ENCODE measurements around the gene RAB11FIP5. TPM values are rescaled to one million over a fixed set of nuclear protein-coding genes. Genes with fewer than 3 reads are reported as not detected.

The RAB11FIP5 gene
- total RNA-seq, 1 experiment from 2014 or later: 17.4 TPM

DNA sequence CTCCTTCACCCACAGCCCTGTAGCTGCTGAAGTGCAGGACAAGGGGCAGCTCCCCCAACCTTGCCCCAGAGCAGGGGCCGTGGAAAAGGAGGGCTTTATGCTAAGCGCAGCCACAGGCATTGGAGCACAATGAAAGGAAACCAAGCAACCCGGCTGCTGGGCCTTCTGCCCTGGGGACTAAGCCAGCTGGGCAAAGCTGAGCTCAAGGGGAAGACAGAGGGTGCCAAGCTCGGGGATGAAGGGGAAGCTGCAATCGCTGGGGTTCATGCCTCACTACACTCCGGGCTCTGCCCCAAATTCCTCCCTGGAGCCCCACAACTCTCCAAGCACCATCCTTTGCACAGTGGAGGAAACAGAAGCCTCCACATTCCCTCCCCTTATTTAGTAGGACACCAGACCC lies 53.6 kb downstream of the RAB11FIP5 start:
- in situ Hi-C loops (cut with HindIII; ENCODE audit: low pct_unique_long_range_greater_than_20kb, low sequenced_read_pairs): no loop called here
- DNase-seq (ENCODE audit: low read depth, low spot score): no peak

DNA sequence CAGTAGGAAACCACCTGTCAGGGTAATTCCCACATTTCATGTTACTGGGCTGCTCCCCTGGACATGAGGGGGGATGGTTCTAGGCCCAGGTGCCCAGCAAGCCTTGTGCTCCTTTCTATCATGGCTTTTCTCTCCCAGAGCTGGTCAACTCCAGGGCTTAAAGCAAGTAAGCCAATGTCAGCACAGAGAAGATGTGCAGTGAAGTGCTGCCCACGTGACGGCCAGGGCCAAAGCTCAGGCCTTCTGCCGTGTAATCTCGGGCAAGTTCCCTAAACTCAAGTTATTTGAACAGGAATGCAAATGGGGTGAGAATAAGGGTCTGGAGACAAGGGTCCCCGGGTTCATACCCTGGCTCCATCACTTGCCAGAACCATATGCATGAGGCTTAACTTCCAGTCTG lies 57.8 kb downstream of the RAB11FIP5 start:
- in situ Hi-C loops (cut with HindIII; ENCODE audit: low pct_unique_long_range_greater_than_20kb, low sequenced_read_pairs): no loop called here
- DNase-seq (ENCODE audit: low read depth, low spot score): no peak

DNA sequence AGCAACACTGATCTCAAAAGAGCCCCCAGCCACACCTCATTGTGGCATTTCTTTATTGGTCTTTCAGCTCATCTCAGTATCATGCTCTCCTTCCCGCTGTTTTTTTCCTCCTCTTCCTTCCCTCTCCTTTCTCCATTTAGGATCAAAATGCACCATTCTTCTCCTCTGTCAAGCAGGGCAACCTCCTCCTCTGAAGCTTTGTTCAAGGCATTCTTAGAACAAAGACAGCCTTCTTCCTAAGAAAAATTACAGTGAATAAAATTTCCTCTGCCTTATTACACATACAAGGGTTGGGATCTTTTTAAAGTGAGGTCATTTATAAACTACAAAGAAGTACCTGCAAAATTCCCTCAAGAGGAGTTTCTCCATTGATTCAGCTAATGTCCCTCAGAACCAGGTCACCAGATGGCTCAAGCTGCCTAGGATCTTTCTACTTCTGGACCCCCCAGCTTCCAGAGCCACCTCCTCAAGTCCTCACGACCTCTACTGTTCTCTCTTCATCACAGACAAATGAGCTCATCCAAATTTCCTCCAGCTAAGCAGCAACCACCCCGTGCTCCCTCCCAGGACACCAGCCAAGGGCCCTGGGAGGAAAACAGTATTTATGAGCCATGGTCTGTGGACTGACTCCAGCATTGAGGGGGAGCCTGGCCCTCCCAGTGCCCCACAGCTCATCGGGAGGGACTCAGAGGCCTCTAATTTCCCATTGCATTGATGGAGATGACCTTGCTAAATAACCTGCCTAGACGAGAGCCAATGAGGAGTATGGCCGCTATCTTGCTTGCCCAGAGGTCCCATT lies 59.2 kb downstream of the RAB11FIP5 start:
- peak; percentile 42 for DNase-seq (ENCODE audit: low read depth, low spot score)
- in situ Hi-C loops (cut with HindIII; ENCODE audit: low pct_unique_long_range_greater_than_20kb, low sequenced_read_pairs): no loop called here

DNA sequence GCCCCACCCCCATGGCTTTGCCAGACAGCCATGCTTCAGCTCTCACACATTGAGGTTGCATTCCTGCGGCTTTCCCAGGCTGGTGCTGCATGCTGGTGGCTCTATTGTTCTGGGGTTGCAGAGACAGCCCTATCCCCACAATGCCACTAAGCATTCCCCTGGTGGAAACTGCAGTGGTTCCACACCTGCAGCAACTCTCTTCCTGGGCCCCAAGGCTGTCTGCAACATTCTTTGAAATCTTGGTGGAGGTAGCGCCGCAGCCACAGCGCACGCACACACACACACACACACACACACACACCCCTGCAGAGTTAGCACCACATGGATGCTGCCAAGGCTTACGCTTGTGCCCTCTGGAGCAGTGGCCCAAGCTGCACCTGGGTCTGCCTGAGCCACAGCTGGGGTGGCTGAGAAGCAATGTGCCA lies 62.6 kb downstream of the RAB11FIP5 start:
- DNase-seq (ENCODE audit: low read depth, low spot score): no peak
- in situ Hi-C loops (cut with HindIII; ENCODE audit: low pct_unique_long_range_greater_than_20kb, low sequenced_read_pairs): no loop called here

DNA sequence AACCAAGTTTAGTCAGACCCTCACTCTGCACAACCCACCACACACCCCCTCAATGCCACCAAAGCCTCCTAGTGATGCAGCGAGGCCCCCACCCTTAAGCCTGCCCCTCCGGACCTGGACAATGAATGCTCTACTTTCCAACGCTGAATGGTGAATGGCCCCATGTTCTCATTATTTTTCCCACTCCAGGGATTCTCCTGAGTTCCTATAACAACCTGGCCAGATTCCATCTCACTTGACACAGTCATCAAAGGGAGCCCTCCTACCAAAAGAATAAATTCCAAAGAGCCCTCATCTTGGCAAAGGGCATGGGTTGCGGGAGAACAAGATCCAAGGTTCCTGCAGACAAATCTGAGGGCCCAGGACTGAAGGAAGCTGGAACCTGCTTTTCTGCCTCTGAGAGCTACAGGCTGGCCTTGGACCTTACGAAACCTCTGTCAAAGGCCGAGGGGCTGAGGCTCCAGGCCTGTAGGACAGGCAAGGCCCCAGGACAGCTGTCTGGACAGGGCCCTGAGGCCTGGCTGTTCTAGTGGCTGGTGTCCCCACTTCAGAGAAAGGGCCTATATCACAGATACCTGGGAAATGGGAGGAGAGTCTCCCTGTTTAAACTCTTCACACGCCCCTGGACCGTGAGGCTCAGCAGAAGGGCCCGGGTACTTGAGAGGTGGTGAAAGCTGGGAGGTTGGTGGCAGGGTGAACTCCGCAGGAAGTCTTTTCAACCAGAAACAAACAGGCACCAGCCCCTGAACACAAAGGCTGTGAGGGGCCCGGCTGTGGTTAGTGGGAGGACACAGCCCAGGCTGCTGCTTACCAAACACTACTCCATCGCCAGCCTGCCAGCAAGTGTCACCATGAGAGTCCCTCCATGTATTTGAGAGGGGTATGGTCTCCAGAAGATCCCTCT lies 68.6 kb downstream of the RAB11FIP5 start:
- in situ Hi-C loops (cut with HindIII; ENCODE audit: low pct_unique_long_range_greater_than_20kb, low sequenced_read_pairs): no loop called here
- DNase-seq (ENCODE audit: low read depth, low spot score): no peak

DNA sequence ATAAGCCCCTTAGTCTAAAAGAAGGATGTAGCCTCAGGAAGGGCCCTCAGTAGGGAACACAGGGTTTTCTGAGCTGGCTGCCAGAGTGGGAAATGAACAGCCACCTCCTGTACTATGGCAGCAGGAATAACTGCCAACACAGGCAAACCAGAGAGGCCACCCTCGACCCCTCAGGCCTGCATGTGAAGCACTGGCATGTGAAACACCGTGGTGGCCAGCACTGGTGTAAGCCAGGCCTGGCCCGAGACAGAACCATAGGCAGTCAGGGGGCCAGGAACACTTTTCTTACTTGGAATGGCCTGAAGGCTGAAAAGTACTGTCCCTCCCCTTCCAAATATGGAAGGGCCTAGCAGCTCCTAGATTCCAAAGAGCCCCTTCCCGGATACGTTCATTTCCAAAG lies 69.5 kb downstream of the RAB11FIP5 start:
- no peak for DNase-seq (ENCODE audit: low read depth, low spot score)
- in situ Hi-C loops (cut with HindIII; ENCODE audit: low pct_unique_long_range_greater_than_20kb, low sequenced_read_pairs): no loop called here

DNA sequence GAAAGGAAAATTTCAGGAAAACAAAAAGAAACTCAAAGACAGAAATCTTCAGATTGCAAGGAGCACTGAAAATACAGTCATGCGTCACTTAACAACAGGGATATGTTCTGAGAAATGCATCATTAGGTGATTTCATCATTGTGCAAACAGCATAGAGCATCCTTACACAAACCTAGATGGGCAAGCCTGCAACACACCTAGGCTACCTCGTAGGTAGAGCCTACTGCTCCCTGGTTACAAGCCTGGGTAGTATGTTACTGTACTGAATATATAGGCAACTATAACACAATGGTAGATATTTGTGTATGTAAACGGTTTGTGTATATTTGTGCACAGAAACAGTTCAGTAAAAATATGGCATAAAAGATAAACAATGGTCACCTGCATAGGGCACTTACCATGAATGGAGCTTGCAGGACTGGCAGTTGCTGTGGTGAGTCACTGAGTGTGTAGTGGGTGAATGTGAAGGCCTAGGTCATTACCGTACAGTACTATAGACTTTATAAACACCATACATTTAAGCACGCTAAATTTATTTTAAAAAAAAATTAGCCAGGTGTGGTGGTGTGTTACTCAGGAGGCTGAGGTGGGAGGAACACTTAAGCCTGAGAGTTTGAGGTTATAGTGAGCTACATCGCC lies 74.7 kb downstream of the RAB11FIP5 start:
- in situ Hi-C loops (cut with HindIII; ENCODE audit: low pct_unique_long_range_greater_than_20kb, low sequenced_read_pairs): no loop called here
- DNase-seq (ENCODE audit: low read depth, low spot score): no peak

DNA sequence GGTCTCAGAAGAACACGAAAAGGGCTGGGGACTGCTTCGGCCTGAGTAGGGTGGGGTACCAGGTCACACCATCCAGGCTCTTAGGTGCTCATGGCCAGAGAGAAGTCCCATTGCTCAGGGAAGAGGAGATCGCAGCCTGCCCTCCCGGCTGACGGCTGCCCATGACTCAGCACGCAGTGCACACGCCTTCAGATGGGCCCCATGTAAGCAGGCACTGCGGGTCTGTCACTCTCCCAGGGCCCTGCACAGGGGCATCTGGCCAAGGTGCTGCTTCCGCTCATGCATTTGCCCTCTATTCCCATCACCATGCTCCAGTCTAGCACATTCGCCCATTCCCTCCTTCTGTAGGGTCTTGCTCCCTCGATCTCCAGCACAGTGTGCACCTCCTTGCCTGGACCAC lies 76.0 kb downstream of the RAB11FIP5 start:
- in situ Hi-C loops (cut with HindIII; ENCODE audit: low pct_unique_long_range_greater_than_20kb, low sequenced_read_pairs): no loop called here
- DNase-seq (ENCODE audit: low read depth, low spot score): no peak

DNA sequence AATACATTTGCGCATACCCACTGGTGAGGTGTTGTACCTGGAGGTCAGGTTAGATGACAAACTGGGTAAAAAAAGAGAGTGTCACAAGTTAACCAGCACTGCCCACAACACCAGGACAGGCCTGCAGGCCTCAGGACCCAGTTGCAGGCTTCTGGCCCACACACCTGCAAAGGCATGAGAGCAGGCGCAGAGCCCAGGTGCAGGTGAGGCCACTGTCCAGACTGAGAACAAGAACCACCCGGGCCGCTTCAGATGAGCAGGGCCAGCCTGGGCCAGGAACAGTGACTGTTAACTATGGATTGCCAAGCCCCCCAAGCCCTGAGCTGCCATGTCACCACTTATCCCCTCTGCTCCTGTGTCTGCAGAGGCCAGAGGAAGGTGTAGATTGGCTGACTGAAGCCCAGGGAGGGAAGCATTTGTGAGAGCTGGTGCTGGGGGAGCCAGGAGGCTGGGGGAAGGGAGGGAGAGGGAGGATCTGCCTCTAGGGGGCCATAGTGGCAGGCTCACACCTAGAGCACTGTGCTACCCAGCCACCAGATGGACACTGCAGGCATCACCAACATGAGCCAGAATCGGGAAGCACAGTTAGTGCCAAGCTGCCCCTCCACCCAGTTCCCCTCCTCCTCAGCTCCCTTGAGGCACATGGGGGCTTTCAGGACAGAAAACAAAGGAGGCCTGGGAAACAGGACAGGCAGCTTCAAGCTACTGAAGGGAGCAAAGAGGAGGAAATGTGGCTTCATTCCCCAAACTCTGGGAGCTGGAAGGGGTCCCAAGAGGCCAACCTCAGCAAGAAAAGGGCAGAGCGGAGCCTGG lies 76.6 kb downstream of the RAB11FIP5 start:
- in situ Hi-C loops (cut with HindIII; ENCODE audit: low pct_unique_long_range_greater_than_20kb, low sequenced_read_pairs): no loop called here
- DNase-seq (ENCODE audit: low read depth, low spot score): peak; percentile 44

DNA sequence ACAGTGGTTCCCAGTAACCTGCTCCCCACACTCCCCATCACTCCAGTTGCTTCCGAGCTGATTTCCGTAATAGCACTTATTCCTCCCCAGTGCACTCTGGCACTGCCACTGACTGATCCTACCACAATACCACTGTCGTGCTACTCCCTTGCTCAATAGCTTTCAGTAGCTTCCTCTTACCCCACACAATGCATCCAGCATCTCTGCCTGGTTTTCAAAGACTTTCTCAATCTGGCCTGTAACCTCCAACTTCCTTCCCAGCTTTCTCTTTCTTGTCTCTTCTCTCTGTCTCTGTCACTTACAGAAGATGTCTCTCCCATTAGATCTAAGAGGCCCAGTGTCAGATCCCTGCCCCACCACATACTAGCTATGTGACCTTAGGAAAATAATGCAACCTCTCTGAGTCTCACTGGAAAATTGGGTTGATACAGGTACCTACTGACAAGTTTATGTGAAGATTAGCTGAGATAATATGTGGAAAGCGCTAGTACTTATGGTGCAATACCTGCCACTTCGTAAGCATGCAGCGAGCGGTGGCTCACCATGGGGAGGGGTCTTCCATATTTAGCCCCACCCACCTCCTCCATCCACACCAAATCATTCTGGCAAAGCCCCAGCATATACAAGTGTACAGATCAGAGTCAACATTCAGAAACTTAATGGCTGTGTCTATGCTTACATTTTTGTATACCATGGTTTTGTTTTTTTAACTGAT lies 77.9 kb downstream of the RAB11FIP5 start:
- in situ Hi-C loops (cut with HindIII; ENCODE audit: low pct_unique_long_range_greater_than_20kb, low sequenced_read_pairs): no loop called here
- no peak for DNase-seq (ENCODE audit: low read depth, low spot score)

DNA sequence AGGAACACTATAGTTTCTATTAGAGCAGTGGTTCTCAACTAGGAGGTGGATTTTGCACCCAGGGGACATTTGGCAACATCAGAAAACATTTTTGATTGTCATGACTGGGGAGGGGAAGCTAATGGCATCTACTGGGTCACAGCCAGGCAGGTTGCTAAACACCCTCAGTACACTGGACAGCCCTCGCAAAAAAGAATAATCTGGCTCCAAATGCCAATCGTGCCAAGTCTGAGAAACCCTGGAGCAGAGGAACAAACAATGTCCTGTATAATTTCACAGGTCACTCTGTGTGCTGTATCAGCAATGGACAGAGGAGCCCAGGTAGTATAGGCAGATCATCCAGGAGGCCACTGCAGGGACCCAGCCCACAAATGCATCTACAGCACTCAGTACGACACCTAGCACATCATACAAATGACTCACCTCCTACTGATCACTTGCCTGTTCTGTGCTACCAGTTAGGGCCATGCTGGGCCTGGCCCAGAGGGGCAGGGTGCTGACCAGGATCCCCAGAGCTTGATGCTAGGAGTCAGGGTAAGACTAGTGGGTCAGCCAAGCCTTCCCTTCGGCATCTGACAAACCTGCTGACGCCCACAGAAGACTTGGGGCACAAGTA lies 78.9 kb downstream of the RAB11FIP5 start:
- in situ Hi-C loops (cut with HindIII; ENCODE audit: low pct_unique_long_range_greater_than_20kb, low sequenced_read_pairs): no loop called here

DNA sequence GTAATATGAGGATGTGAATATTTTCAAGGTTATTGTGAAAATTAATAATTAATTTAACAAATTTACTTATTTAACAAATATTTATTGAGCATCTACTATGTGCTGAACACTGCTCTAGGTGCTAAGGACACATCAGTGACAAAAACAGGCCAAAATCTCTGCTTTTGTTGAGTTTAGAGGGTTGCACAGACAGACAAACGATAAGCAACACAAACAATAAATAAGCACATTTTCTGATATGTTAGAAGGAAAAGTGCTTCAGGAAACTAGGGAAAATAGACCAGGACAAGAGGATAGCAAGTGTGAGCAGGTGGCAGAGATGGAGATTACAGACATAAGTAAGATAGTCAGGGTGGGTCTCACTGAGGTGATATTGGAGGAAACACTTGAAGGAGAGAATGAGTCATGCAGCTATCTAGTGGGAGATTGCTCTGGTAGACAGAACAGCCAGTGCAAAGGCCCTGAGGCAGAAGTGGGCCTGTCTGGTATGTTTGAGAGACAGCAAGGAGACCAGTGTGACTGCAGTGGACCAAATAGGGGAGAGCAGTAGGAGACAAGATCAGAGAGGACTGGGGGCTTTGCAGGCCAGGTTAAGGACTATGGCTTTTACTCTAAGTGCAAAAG lies 79.5 kb downstream of the RAB11FIP5 start:
- DNase-seq (ENCODE audit: low read depth, low spot score): no peak
- in situ Hi-C loops (cut with HindIII; ENCODE audit: low pct_unique_long_range_greater_than_20kb, low sequenced_read_pairs): no loop called here

More for the DNA sequence above, 78.9 kb downstream of the RAB11FIP5 start:
- no peak for DNase-seq (ENCODE audit: low read depth, low spot score)

DNA sequence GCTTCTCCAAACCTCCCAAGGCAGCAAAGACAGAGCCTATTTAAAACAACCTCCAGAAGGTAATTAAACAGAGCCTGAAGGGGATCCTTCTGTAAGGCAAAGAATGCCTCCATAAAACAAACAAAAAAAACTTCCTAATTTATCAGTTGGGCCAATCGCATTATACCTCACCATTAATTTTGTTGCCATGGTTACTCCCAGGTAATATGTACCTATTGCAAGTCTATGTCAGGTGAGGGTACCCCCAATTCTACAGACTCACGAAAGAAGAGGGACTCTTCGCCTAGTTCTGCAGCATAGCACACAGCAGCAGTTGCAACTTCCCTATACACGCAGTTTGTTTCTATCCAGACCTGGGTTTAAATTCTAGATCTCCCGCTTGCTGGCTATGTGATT lies 80.0 kb downstream of the RAB11FIP5 start:
- DNase-seq (ENCODE audit: low read depth, low spot score): no peak
- in situ Hi-C loops (cut with HindIII; ENCODE audit: low pct_unique_long_range_greater_than_20kb, low sequenced_read_pairs): no loop called here

DNA sequence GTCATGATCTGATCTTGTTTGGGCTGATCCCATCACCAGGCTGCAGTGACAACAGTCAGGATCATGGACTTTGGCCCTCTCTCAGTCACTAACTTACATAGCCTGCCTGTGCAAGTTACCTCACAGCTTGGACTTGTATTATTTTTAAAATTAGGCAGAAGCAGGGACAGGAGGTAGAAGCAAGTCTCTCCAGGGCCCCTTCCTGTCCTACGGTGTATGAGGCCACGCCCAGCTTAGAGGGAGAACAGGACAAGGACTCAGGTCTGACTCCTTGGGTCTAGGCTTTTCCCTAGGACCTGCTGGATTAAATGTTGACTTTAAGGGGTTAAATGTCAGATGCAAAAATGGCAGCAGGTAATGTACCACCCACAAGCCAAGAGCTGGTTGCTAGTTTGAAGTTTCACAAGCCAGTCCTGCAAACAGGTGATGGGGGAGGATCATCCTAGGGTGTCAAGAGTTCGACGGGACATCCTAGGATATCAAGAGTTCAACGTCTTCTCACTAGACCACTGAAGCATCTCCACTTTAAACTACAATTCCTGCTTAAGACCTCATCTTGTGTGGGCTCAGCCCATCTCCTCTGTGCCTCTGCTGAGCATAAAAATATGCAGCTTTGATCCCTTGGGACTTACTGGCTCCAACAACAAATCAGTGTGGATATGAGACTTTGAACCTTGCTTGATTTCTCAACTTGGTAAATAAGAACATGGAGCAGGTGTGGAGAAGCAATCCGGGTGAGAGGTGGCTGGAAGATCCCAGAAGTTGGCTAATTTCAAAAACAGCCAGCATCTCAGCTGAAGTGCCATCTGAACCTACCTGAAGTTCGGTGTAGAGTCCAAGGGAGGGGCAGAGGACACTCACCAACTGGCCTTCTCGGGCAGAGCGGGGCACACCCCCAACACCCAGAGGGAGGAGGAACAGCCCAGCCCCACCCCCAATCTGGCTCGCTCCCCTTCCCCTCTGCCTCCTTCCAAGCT lies 80.7 kb downstream of the RAB11FIP5 start:
- DNase-seq (ENCODE audit: low read depth, low spot score): no peak
- in situ Hi-C loops (cut with HindIII; ENCODE audit: low pct_unique_long_range_greater_than_20kb, low sequenced_read_pairs): no loop called here

DNA sequence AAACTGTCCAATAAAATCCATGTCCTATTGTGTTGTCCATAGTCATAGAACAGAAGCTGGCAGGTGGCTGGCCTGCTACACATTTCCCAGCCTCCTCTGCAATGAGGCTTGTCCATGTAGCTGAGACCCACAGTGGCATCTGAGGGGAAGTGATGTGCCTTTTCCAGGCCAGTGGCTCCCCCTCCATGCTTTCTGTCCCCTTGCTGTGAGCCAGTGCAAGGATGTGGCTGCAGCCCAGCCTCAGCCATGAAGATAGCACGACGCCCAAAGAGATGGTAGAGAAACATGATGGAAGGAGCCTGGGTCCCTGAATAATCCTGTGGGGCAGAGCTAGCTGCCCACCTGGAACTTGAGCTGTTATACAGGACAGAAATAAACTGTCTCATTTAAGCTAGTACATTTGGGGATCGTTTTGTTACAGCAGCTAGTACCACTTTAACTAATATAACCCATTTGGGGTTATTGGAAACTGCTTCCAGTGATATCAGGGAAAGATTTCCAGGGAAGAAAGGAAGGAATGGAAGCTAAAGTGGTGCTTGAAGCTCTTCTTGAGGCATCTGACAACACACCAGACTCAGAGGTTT lies 81.6 kb downstream of the RAB11FIP5 start:
- no peak for DNase-seq (ENCODE audit: low read depth, low spot score)
- in situ Hi-C loops (cut with HindIII; ENCODE audit: low pct_unique_long_range_greater_than_20kb, low sequenced_read_pairs): no loop called here

Measured in SK-MEL-5 (cell line).